ENCODE data around the gene FAM13A. TPM values are rescaled to one million over a fixed set of nuclear protein-coding genes. Genes with fewer than 3 reads are reported as not detected.
A peak's percentile ranks its signal among the peaks of the same experiment; 100 is the strongest.

Gene FAM13A
- total RNA-seq, 4 donors from 2014 or later: 157 to 327 (median 202) TPM

DNA sequence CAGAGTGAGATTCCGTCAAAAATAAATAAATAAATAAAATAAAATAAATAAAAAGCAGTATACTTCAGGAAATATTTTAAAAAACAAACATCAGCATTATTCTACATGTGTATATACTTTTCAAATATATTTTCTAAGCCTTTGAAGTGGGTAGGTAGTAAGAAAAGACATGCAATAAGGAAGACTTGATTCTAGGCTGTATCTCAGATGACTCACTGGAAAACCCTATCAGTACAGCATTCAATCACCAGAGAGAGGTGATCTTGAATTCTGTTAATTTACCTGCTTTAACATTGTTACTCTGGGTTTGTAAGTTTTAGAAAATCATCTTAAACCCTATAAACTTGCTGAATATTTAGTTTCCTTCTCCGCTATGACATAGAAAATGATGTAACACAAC lies 252.8 kb downstream of the FAM13A start:
- intact Hi-C loops (cut with DNase I): no loop called here
- H3K36me3 ChIP-seq: no peaks in the 10 kb centered on the region
- no peaks in the 10 kb centered on the region for H3K27me3 ChIP-seq
- TF ChIP-seq POLR2A (IDR thresholded peaks at IDR 0.05) (no peak), CTCF (IDR thresholded peaks at IDR 0.05) (no peak)
- peaks cover 33 to 39% of the 10 kb centered on the region in 2 donors for H3K4me1 ChIP-seq
- no peak for DNase-seq
- peak overlapping the region in 1 of 3 donors; percentile 52 for H3K27ac ChIP-seq
- no peaks in the 10 kb centered on the region for H3K9me3 ChIP-seq
- no peak overlapping the region for H3K4me3 ChIP-seq (replicated peaks in 1 of 3)
- WGBS, 2 donors: 97 to 98% methylated on average over 2 of the region's 2 CpGs

DNA sequence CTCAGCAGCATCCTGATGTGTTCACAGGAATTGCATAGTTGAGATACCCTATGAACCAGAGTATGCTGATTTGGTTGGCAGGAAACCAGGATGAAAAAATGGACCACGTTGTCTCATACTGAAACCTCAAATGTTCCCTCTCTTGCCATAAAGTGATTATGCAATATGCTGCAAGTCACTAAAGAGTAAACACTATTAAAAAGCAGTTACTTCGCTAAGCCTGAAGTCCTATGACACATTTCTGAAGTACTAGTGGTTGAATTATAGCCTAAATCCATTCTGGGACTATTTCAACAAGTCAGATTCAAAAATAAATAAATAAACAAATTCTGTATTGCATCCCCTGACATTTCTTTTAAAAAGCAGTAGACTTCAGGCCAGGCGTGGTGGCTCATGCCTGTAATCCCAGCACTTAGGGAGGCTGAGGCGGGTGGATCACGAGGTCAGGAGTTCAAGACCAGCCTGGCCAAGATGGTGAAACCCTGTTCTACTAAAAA lies 253.3 kb downstream of the FAM13A start:
- DNase-seq: no peak
- Histone ChIP-seq H3K36me3 (no peaks in the 10 kb centered on the region), H3K27ac (peak overlapping the region in 2 of 3 donors; percentile 5 to 52), H3K4me1 (peaks cover 27 to 33% of the 10 kb centered on the region in 2 donors), H3K4me3 (replicated peaks in 1 of 3) (no peak overlapping the region), H3K27me3 (no peaks in the 10 kb centered on the region), H3K9me3 (no peaks in the 10 kb centered on the region)
- WGBS, 2 donors: 73 to 78% methylated on average over 5 of the region's 5 CpGs
- intact Hi-C loops (cut with DNase I): no loop called here
- TF ChIP-seq CTCF (IDR thresholded peaks at IDR 0.05) (no peak), POLR2A (IDR thresholded peaks at IDR 0.05) (no peak)

GRCh38 chr4:88802585-88803286 lies 254.2 kb downstream of the FAM13A start:
- Histone ChIP-seq H3K4me3 (replicated peaks in 1 of 3) (no peak overlapping the region), H3K27me3 (no peaks in the 10 kb centered on the region), H3K4me1 (peaks cover 30 to 32% of the 10 kb centered on the region in 2 donors), H3K36me3 (no peaks in the 10 kb centered on the region), H3K27ac (peak overlapping the region in 1 of 3 donors; percentile 6), H3K9me3 (no peaks in the 10 kb centered on the region)
- DNase-seq: no peak
- intact Hi-C loops (cut with DNase I): no loop called here
- TF ChIP-seq POLR2A (IDR thresholded peaks at IDR 0.05) (no peak), CTCF (IDR thresholded peaks at IDR 0.05) (no peak)
- WGBS, 2 donors: 93 to 94% methylated on average over 8 of the region's 8 CpGs

GRCh38 chr4:88802138-88802537 lies 254.8 kb downstream of the FAM13A start:
- no peaks in the 10 kb centered on the region for H3K36me3 ChIP-seq
- intact Hi-C loops (cut with DNase I): no loop called here
- H3K27me3 ChIP-seq: no peaks in the 10 kb centered on the region
- H3K4me1 ChIP-seq: peaks cover 24 to 30% of the 10 kb centered on the region in 2 donors
- no peak for DNase-seq
- H3K27ac ChIP-seq: no peak overlapping the region
- no peaks in the 10 kb centered on the region for H3K9me3 ChIP-seq
- no peak overlapping the region for H3K4me3 ChIP-seq (replicated peaks in 1 of 3)
- TF ChIP-seq CTCF (IDR thresholded peaks at IDR 0.05) (peak in 1 of 6 experiments; percentile 34), POLR2A (IDR thresholded peaks at IDR 0.05) (no peak)
- 84 to 87% methylated on average over 1 of the region's 1 CpG for WGBS, 2 donors

DNA sequence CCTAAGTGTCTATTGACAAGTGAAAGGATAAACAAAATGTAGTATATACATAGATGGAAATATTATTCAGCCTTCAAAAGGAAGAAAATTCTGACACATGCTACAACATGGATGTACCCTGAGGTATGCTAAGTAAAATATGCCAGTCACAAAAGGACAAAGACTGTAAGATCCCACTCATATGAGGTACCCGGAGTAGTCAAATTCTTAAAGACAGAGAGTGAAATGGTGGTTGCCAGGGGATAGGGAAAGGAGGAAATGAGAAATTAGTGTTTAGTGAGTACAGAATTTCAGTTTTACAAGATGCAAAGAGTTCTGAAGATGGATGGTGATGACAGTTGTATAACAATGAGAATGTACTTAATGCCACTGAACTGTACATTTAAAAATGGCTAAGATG lies 257.1 kb downstream of the FAM13A start:
- Histone ChIP-seq H3K4me3 (replicated peaks in 1 of 3) (no peak overlapping the region), H3K36me3 (no peaks in the 10 kb centered on the region), H3K27ac (no peak overlapping the region), H3K9me3 (no peaks in the 10 kb centered on the region), H3K4me1 (peaks cover 13 to 17% of the 10 kb centered on the region in 2 donors), H3K27me3 (no peaks in the 10 kb centered on the region)
- DNase-seq: no peak
- no peak for TF ChIP-seq POLR2A (IDR thresholded peaks at IDR 0.05)
- no peak for TF ChIP-seq CTCF (IDR thresholded peaks at IDR 0.05)
- intact Hi-C loops (cut with DNase I): no loop called here
- WGBS, 2 donors: 100% methylated on average over 1 of the region's 1 CpG
